Measurements from ENCODE around the gene MTCL3.

MTCL3 gene

DNA sequence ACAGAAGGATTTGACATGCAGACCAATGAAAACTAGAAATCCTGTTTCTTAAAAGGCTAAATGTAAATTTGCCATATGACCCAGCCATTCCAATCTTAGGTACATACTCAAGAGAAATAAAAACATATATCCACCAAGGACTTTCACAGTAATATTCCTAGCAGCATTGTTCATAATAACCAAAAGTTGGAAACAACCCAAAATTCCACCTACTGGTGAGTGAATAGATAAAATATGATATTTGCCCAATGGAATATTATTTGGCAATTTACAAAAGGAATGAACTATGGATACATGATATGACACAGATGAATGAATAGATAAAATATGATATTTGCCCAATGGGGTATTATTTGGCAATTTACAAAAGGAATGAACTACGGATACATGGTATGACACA, 22.7 kb downstream of the MTCL3 start:
- intact Hi-C loops (cut with DNase I; ENCODE audit: low total_unique reads) (no loop called here), in situ Hi-C loops (cut with MboI; ENCODE audit: low pct_ligation_motif_present in 1 of 4, low pct_unique_long_range_greater_than_20kb in 1 of 4, low sequenced_read_pairs in 3 of 4) (no loop called here)

DNA sequence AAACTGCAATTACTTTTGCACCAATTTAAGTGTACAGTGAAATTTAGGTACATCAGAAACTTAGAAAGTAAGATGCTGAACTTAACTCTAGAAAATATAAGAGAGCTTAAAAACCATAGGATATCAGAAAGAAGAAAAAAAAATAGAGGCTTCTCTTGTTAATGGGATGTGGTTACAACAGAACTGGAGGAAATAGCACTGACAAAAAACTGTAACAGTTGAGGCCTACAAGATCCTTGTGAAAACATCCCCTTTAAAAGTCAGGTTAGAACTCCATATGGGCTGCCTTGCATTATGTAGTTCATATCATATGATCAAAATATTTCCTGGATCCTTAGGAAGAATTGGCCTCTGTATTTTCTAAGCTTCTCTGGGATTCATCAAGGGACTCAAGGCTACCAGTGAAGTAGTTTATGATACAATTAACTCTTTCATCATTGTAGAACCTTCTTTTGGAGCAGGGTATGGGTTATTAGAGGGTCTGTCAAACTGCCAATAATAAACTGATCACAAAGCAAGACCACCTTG, 24.8 kb downstream of the MTCL3 start:
- H3K9me3 ChIP-seq: no peaks in the 10 kb centered on the region
- H3K27ac ChIP-seq: no peak overlapping the region
- no peak overlapping the region for H3K4me3 ChIP-seq
- in situ Hi-C loops (cut with MboI; ENCODE audit: low pct_ligation_motif_present in 1 of 4, low pct_unique_long_range_greater_than_20kb in 1 of 4, low sequenced_read_pairs in 3 of 4) (no loop called here), intact Hi-C loops (cut with DNase I; ENCODE audit: low total_unique reads) (no loop called here)
- no peak for TF ChIP-seq EP300 (IDR thresholded peaks at IDR 0.05; ENCODE audit: low read depth)
- no peak for TF ChIP-seq POLR2A (IDR thresholded peaks at IDR 0.05)
- TF ChIP-seq POLR2AphosphoS5 (IDR thresholded peaks at IDR 0.05): no peak
- TF ChIP-seq, protein P1, sequence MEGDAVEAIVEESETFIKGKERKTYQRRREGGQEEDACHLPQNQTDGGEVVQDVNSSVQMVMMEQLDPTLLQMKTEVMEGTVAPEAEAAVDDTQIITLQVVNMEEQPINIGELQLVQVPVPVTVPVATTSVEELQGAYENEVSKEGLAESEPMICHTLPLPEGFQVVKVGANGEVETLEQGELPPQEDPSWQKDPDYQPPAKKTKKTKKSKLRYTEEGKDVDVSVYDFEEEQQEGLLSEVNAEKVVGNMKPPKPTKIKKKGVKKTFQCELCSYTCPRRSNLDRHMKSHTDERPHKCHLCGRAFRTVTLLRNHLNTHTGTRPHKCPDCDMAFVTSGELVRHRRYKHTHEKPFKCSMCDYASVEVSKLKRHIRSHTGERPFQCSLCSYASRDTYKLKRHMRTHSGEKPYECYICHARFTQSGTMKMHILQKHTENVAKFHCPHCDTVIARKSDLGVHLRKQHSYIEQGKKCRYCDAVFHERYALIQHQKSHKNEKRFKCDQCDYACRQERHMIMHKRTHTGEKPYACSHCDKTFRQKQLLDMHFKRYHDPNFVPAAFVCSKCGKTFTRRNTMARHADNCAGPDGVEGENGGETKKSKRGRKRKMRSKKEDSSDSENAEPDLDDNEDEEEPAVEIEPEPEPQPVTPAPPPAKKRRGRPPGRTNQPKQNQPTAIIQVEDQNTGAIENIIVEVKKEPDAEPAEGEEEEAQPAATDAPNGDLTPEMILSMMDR (IDR thresholded peaks at IDR 0.05): no peak
- no peaks in the 10 kb centered on the region for H3K36me3 ChIP-seq
- no peak for DNase-seq
- H3K27me3 ChIP-seq: no peaks in the 10 kb centered on the region
- no peaks in the 10 kb centered on the region for H3K4me1 ChIP-seq

More for the DNA sequence above, 22.7 kb downstream of the MTCL3 start:
- Histone ChIP-seq H3K36me3 (no peaks in the 10 kb centered on the region), H3K27ac (no peak overlapping the region), H3K4me1 (no peaks in the 10 kb centered on the region), H3K27me3 (no peaks in the 10 kb centered on the region), H3K9me3 (no peaks in the 10 kb centered on the region), H3K4me3 (no peak overlapping the region)
- 89 to 90% methylated on average over 1 of the region's 1 CpG for WGBS, 2 donors (ENCODE audit: low coverage in 1 of 2)
- no peak for DNase-seq
- TF ChIP-seq POLR2AphosphoS5 (IDR thresholded peaks at IDR 0.05): no peak
- no peak for TF ChIP-seq EP300 (IDR thresholded peaks at IDR 0.05; ENCODE audit: low read depth)
- TF ChIP-seq, protein P1 (IDR thresholded peaks at IDR 0.05): no peak
- no peak for TF ChIP-seq POLR2A (IDR thresholded peaks at IDR 0.05)

DNA sequence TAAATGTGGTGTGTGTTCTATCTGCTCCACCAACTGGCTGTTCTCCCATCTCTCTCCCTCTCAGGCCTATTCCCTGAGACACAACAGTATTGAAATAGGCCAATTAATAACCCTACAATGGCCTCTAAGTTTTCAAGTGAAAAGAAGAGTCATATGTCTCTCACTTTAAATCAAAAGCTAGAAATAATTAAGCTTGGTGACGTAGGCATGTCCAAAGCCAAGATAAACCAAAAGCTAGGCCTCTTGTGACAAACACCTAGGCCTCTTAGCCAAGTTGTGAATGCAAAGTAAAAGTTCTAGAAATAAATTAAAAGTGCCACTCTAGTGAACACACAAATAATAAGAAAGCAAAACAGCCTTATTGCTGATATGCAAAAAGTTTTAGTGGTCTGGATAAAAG, 29.9 kb downstream of the MTCL3 start:
- Histone ChIP-seq H3K27ac (no peak overlapping the region), H3K27me3 (no peaks in the 10 kb centered on the region), H3K36me3 (no peaks in the 10 kb centered on the region), H3K4me3 (no peak overlapping the region), H3K4me1 (peaks cover 0 to 8% (median 2%) of the 10 kb centered on the region in 4 donors), H3K9me3 (no peaks in the 10 kb centered on the region)
- WGBS, 2 donors (ENCODE audit: low coverage in 1 of 2): 97 to 100% methylated on average over 1 of the region's 1 CpG
- in situ Hi-C loops (cut with MboI; ENCODE audit: low pct_ligation_motif_present in 1 of 4, low pct_unique_long_range_greater_than_20kb in 1 of 4, low sequenced_read_pairs in 3 of 4): no loop called here
- TF ChIP-seq, protein P1 (IDR thresholded peaks at IDR 0.05): no peak
- TF ChIP-seq POLR2AphosphoS5 (IDR thresholded peaks at IDR 0.05): no peak
- TF ChIP-seq EP300 (IDR thresholded peaks at IDR 0.05; ENCODE audit: low read depth): no peak
- TF ChIP-seq POLR2A (IDR thresholded peaks at IDR 0.05): no peak
- intact Hi-C loops (cut with DNase I; ENCODE audit: low total_unique reads): no loop called here
- DNase-seq: no peak

DNA sequence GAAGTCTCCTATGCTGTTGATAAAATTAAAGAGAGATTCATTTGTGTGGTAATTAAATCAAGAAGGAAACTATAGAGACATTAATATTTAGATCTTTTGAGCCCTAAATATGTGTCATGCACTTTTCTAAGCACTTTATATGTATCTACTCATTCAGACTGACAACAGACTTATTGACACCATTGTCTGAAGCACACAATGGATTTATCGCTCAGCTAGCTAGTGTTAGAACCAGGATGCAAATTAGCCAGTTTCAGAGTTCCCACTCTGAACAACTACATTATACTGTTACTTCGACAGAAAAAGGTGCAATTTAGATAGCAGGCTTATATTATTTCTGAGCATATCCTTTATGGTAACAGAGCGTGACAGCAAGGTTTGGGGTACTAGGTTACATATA, 32.2 kb downstream of the MTCL3 start:
- Histone ChIP-seq H3K27me3 (no peaks in the 10 kb centered on the region), H3K4me1 (peaks cover 0 to 18% (median 5%) of the 10 kb centered on the region in 4 donors), H3K36me3 (no peaks in the 10 kb centered on the region), H3K27ac (no peak overlapping the region), H3K4me3 (no peak overlapping the region), H3K9me3 (no peaks in the 10 kb centered on the region)
- TF ChIP-seq, protein P1 (IDR thresholded peaks at IDR 0.05): no peak
- TF ChIP-seq POLR2AphosphoS5 (IDR thresholded peaks at IDR 0.05): no peak
- no peak for TF ChIP-seq POLR2A (IDR thresholded peaks at IDR 0.05)
- no peak for TF ChIP-seq EP300 (IDR thresholded peaks at IDR 0.05; ENCODE audit: low read depth)
- WGBS, 2 donors (ENCODE audit: low coverage in 1 of 2): 95 to 100% methylated on average over 3 of the region's 3 CpGs
- in situ Hi-C loops (cut with MboI; ENCODE audit: low pct_ligation_motif_present in 1 of 4, low pct_unique_long_range_greater_than_20kb in 1 of 4, low sequenced_read_pairs in 3 of 4): no loop called here
- no peak for DNase-seq
- intact Hi-C loops (cut with DNase I; ENCODE audit: low total_unique reads): no loop called here
